Natural killer cell (primary cell): ENCODE measurements around the gene KIF5C. TPM values are rescaled to one million over a fixed set of nuclear protein-coding genes. Genes with fewer than 3 reads are reported as not detected.

Experiments
- ATAC-seq, 3 donors: fragments of 150-1000 bp in 2 of 3; fragments of 200-7000 bp in 1 of 3; cut with Tn5 transposase; 1 replicate in 1 of 3; 2 replicates in 2 of 3; pipeline ENCODE4 v1.10.0; 2021; ENCODE audit warnings: mild to moderate bottlenecking in 2 of 3, moderate library complexity in 2 of 3
- DNase-seq, 2 donors: peaks; one replicate each; pipeline versions ENCODE4 v3.0.0 to v3.0.0-alpha.2; 2013 to 2021; ENCODE audit warnings: mixed read lengths in 1 of 2
- H3K27ac ChIP-seq: one replicate; pipeline ENCODE4 v1.5.1; 2013; ENCODE audit warnings: mild to moderate bottlenecking, low read length
- H3K27me3 ChIP-seq: one replicate; pipeline ENCODE4 v1.6.1; 2013; ENCODE audit warnings: low read length; ENCODE audit not compliant: control insufficient read depth, insufficient read depth
- H3K36me3 ChIP-seq: one replicate; pipeline ENCODE4 v1.6.1; 2013; ENCODE audit warnings: low read length; ENCODE audit not compliant: control insufficient read depth, insufficient read depth
- H3K4me1 ChIP-seq: one replicate; pipeline ENCODE4 v1.6.1; 2013; ENCODE audit warnings: low read length; ENCODE audit not compliant: control insufficient read depth, insufficient read depth
- H3K4me3 ChIP-seq: one replicate; pipeline ENCODE4 v1.5.1; 2013; ENCODE audit warnings: low read length
- H3K9me3 ChIP-seq: one replicate; pipeline ENCODE4 v1.6.1; 2013; ENCODE audit warnings: low read length; ENCODE audit not compliant: control insufficient read depth, insufficient read depth
- H3K27ac Mint-ChIP-seq, 2 donors: one replicate each; pipeline ENCODE4 v1.8.0; 2022; ENCODE audit warnings: mild to moderate bottlenecking in 2 of 2, mixed read lengths in 2 of 2, moderate library complexity in 1 of 2
- H3K27me3 Mint-ChIP-seq, 2 donors: one replicate each; pipeline ENCODE4 v1.8.0; 2022; ENCODE audit warnings: low read depth in 2 of 2, mixed read lengths in 2 of 2
- H3K36me3 Mint-ChIP-seq: one replicate; pipeline ENCODE4 v1.8.0; 2022; ENCODE audit warnings: mixed read lengths
- H3K4me1 Mint-ChIP-seq, 2 donors: one replicate each; pipeline ENCODE4 v1.8.0; 2022; ENCODE audit warnings: mixed read lengths in 2 of 2
- H3K4me3 Mint-ChIP-seq: one replicate; pipeline ENCODE4 v1.8.0; 2022; ENCODE audit warnings: mild to moderate bottlenecking, moderate library complexity, mixed read lengths
- H3K9me3 Mint-ChIP-seq, 2 donors: one replicate each; pipeline ENCODE4 v1.8.0; 2022; ENCODE audit warnings: mixed read lengths in 2 of 2
- CTCF ChIP-seq: fragments of 200-600 bp; IDR thresholded peaks from one replicate; pipeline ENCODE4 v1.8.0; 2022; ENCODE audit warnings: antibody characterized with exemption
- whole genome bisulfite sequencing: methylation state at CpG from one replicate; pipeline ENCODE4 v1.1.7; 2013; ENCODE audit warnings: missing lambda C conversion rate; ENCODE audit not compliant: insufficient coverage; 5-methylcytosine and 5-hydroxymethylcytosine counted together
- intact Hi-C: fragments of 100-400 bp; cut with micrococcal nuclease; formaldehyde crosslinking; loops from one replicate; pipeline ENCODE4 v1.14.2; 2022
- total RNA-seq, 4 donors: library from RNA; stranded (reverse); fragments of 120-200 nt in 1 of 4; gene quantifications; one replicate each; pipeline versions ENCODE4 v1.2.3 to v1.2.4, GENCODE V29; 2013 to 2022

Gene KIF5C
- total RNA-seq, 3 donors from 2014 or later (not counting 1 experiment from before 2014, with no cell fraction given), result 0.42 to 2.7 (median 1.8) TPM

- peaks cover 31 to 63% of the 10 kb centered on the region in 2 donors for H3K27me3 Mint-ChIP-seq
- no peaks in the 10 kb centered on the region for H3K9me3 ChIP-seq
- ATAC-seq (no peak), DNase-seq (no peak)
- H3K36me3 Mint-ChIP-seq, result peaks cover 19% of the 10 kb centered on the region
- H3K9me3 Mint-ChIP-seq, result peaks cover 9 to 15% of the 10 kb centered on the region in 2 donors
- H3K36me3 ChIP-seq, result no peaks in the 10 kb centered on the region
- no peak overlapping the region for H3K27ac Mint-ChIP-seq
- no peaks in the 10 kb centered on the region for H3K4me1 ChIP-seq
- H3K27me3 ChIP-seq, result no peaks in the 10 kb centered on the region
- no peak for TF ChIP-seq CTCF
- no peaks in the 10 kb centered on the region for H3K4me1 Mint-ChIP-seq
- no peak overlapping the region for H3K4me3 Mint-ChIP-seq
- WGBS, result no CpG with 5 or more reads among the region's 1 CpG
- intact Hi-C loops, result no loop called here
- no peak overlapping the region for H3K27ac ChIP-seq
- no peak overlapping the region for H3K4me3 ChIP-seq
Measured at GRCh38 chr2:149044500-149044899, 169.5 kb downstream of the KIF5C start.

- intact Hi-C loops, result no loop called here
- H3K4me3 Mint-ChIP-seq, result no peak overlapping the region
- H3K4me1 Mint-ChIP-seq, result no peaks in the 10 kb centered on the region
- ATAC-seq (no peak), DNase-seq (no peak)
- H3K27me3 ChIP-seq, result no peaks in the 10 kb centered on the region
- WGBS, result 92% methylated on average over 2 of the region's 2 CpGs
- H3K36me3 ChIP-seq, result no peaks in the 10 kb centered on the region
- peaks cover 9 to 15% of the 10 kb centered on the region in 2 donors for H3K9me3 Mint-ChIP-seq
- peaks cover 19% of the 10 kb centered on the region for H3K36me3 Mint-ChIP-seq
- no peaks in the 10 kb centered on the region for H3K4me1 ChIP-seq
- no peak overlapping the region for H3K27ac ChIP-seq
- peaks cover 20 to 38% of the 10 kb centered on the region in 2 donors for H3K27me3 Mint-ChIP-seq
- H3K27ac Mint-ChIP-seq, result no peak overlapping the region
- H3K4me3 ChIP-seq, result no peak overlapping the region
- H3K9me3 ChIP-seq, result no peaks in the 10 kb centered on the region
- TF ChIP-seq CTCF, result no peak
Measured at GRCh38 chr2:149047118-149047517, 172.1 kb downstream of the KIF5C start.

GRCh38 chr2:149049142-149049541 lies 174.1 kb downstream of the KIF5C start:
- no peak overlapping the region for H3K27ac Mint-ChIP-seq
- H3K27me3 Mint-ChIP-seq, result peaks cover 10 to 21% of the 10 kb centered on the region in 2 donors
- intact Hi-C loops, result no loop called here
- 89% methylated on average over 2 of the region's 2 CpGs for WGBS
- H3K9me3 Mint-ChIP-seq, result peaks cover 9 to 15% of the 10 kb centered on the region in 2 donors
- peaks cover 19% of the 10 kb centered on the region for H3K36me3 Mint-ChIP-seq
- Histone ChIP-seq H3K27ac (no peak overlapping the region), H3K36me3 (no peaks in the 10 kb centered on the region), H3K9me3 (no peaks in the 10 kb centered on the region), H3K27me3 (no peaks in the 10 kb centered on the region), H3K4me3 (no peak overlapping the region), H3K4me1 (no peaks in the 10 kb centered on the region)
- no peaks in the 10 kb centered on the region for H3K4me1 Mint-ChIP-seq
- TF ChIP-seq CTCF, result no peak
- DNase-seq, result no peak
- ATAC-seq, result no peak
- no peak overlapping the region for H3K4me3 Mint-ChIP-seq

- Mint-ChIP-seq H3K36me3 (peaks cover 19% of the 10 kb centered on the region), H3K4me1 (no peaks in the 10 kb centered on the region), H3K27ac (no peak overlapping the region), H3K4me3 (no peak overlapping the region), H3K27me3 (peaks cover 13 to 19% of the 10 kb centered on the region in 2 donors), H3K9me3 (peaks cover 9 to 15% of the 10 kb centered on the region in 2 donors)
- Histone ChIP-seq H3K4me1 (no peaks in the 10 kb centered on the region), H3K9me3 (no peaks in the 10 kb centered on the region), H3K4me3 (no peak overlapping the region), H3K27me3 (no peaks in the 10 kb centered on the region), H3K27ac (no peak overlapping the region), H3K36me3 (no peaks in the 10 kb centered on the region)
- 60% methylated on average over 6 of the region's 6 CpGs for WGBS
- DNase-seq (no peak), ATAC-seq (no peak)
- no peak for TF ChIP-seq CTCF
- intact Hi-C loops, result no loop called here
Measured at GRCh38 chr2:149050188-149050587, 175.2 kb downstream of the KIF5C start.
